Measurements from ENCODE around the gene KLHL26.
A peak's percentile ranks its signal among the peaks of the same experiment; 100 is the strongest.

Gene KLHL26

DNA sequence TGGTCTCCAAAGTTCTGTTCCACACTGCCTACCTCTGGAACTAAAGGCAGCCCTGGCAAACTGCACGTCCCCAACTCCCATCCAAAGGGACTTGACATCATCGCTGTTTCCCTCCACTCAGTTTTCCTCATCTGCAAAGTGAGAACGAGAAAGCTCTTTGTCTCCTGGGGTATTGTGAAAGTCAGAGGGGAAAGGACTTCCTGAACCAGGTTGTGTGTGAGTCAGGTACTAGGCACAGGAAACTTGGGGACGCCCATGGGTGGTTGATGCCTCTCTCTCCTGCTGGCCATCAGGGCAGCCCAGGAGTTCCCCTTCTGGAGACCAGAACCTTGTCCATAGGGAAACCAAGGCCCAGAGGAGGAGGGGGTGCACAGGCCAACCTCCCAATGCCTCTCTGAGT, 35.0 kb upstream of the KLHL26 start:
- DNase-seq, result no peak

DNA sequence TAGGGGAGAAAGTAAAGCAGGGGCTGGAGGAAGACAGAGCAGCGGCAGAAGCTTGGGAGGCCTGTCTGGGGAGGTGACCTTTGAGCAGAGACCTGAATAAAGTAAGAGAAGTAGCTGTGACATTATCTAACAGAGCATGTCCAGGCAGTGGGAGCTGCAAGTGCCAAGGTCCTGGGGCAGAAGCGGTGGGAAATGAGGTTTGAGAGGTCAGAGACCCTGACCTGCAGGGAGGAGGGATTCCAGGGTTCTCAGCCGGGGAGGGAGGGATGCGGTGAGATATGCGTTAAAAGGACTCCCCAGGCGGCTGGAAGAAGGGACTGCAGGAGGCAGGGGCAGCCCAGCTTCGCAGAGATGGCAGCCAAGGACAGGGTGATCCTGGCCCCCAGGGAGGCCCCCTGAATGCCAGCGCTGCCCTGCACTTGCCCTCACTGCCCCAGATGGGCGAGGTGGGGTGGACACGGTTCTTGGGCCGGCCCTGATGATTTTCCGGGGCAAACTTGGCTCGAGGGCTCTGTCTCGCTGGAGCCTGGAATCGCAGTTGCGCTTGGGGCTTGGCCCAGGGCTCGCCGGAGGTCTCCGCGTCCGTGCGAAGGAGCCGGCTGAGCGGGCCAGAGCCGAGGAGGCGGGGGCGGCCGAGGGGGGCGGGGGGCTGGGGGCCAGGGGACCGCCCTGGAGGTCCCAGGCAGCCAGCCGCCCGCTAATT, 33.4 kb upstream of the KLHL26 start:
- peak; percentile 59 for DNase-seq

DNA sequence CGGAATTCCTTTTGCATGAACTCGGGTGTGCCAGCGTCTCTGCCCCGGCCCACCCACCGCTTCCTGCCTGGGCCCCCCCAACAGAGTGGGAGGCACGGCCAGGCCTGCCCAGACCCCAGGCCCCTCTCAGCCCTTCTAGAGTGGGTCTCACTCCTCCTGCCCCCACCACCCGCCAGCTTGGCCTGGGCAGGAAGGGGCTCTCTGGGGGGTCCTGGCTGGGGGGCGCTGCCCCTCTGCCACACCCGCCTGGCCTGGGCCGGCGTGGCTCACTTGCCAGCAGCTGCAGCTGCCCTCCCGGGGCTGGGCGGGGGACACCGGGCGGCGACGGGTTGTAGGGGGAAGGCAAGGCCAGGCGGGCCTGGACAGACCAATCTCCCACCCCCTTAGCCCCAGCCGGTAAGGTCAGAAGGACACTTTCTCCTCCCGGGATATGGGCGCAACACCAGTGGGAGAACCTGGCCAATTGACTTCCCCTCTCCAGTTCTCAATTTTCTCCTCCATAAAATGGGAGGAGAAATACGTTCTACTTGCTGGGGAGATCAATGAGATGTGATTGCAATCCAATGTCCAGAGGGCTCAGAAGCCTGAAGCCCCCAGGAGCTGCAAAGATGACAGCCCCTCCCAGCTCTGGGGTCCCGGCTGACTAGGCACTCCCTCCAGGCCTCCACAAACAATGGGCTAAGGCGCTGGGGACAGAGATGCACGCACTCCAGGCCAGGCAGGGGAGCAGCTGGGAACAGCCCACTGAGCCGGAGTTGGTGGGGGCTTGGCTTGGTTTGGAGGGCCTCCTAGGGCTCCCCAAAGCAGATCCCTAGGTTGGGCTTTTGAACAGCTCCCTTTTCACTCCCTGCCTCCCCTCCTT, 32.6 kb upstream of the KLHL26 start:
- DNase-seq, result no peak

DNA sequence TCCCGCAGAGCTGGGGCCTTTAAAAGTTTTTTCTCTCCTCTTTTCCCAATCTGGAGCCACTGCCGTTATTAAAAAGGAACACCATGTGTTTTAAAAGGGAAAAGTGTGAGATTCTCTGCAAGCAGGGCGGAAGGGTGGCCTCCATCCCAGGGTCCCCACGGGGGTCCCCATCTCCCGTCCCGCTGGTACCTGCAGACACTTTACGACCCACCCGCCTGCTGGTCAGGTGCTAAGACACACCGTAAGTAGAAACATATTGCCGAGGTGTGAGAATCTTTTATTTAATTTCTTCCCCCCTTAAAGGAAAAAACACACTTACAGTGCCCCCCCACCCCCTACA, 32.0 kb upstream of the KLHL26 start:
- DNase-seq, result no peak

DNA sequence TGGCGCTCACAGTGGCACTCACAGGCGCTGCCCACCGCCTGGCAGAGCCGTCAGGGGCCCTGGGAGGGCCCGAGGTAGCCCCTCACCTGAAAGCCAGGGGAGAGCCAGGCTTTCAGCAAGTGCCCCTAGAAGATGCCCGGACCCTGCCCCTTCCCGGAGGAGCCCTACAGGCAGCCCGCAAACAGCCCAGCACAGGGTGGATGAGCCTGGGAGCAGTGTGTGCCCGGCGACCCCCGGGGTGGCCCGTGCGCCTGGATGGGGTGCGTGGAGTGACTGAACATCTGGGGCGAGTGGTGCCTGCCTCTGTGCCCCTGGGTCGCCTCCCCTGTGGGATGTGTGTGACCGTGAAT, 31.7 kb upstream of the KLHL26 start:
- DNase-seq, result no peak

DNA sequence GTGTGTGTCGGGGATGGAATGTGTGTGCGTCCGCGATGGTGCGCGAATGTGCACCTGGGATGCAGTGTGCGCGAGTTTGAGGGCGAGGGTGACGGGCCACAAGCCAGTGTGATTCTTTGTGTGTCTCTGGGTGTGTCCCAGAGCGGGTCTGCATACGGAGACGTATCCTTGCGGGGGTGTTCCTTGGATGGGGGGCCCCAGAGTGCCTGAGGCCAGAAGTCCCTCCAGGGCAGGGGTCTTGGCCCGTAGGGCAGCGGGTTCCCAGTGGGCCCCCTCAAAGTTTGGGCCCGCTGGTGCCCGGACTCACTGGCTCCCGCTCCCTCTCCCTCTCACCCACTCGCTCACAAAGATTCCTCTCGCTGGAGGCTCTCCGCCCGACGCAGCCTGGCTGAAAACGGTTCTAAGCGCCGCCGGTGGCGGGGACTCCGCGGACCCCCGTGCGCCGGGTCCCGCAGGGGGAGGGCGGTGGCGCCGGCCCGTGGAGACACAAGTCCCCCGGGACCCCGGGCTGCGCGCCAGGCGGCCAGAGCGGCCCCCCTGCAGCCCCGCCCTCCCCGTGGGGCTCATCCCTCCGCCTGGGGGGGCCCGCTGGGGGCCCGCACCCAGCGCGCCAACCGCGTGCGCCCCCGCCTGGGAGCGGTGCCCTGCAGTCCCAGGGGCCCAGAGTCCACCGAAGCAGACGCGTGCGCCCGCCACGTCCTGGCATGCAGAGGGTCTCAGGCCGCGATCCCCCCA, 31.1 kb upstream of the KLHL26 start:
- DNase-seq, result no peak

DNA sequence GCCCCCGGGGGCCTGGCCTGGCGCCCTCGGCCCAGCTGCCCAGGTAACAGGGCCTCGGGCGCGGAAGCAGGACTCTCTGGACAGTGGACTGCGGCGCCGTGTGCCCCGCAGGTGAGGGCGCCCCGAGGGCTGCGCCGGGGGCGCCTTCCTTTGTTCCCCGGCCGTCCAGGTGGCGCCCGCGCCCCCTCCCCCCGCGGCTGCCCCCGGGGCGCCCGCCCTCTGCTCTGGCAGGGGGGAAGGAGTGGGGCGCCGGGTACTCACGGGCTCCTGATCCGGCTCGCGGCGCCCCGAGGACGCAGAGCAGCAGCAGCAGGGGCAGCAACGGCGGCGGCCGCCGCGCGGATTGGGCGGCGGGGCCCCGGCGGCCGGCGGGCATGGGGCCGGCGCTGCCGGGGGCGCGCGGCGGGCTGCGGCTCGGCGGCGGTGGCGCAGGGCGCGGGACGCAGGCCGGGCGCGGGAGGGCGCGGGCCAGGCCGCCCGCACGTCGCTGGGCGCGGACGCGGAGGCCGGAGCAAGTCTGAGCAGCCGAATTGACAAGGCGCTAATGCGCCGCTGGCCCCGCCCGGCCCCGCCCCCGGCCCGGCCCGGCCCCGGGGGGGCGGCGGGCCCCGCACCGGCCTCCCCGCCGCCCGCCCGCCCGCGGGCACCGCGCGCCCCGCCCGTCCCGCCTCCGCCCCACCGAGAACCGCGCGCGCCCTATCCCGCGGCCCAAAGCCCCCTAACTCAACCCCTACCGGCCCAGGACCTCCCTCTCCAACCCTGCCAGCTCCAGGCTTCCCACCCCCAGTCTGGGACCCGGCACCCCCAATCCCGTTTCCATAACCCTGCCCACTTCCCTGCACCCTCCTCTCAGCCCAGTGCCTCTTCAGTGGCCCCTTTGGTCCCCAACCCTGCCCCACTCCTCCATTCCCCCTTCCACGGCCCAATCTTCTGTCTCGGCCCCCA, 30.3 kb upstream of the KLHL26 start, which contains the start of gene CRLF1:
Gene CRLF1 (minus strand): TSS at position 519 of the 945 bp plus-strand sequence. CDS start 143 bp downstream, at position 376.
- DNase-seq, result no peak

DNA sequence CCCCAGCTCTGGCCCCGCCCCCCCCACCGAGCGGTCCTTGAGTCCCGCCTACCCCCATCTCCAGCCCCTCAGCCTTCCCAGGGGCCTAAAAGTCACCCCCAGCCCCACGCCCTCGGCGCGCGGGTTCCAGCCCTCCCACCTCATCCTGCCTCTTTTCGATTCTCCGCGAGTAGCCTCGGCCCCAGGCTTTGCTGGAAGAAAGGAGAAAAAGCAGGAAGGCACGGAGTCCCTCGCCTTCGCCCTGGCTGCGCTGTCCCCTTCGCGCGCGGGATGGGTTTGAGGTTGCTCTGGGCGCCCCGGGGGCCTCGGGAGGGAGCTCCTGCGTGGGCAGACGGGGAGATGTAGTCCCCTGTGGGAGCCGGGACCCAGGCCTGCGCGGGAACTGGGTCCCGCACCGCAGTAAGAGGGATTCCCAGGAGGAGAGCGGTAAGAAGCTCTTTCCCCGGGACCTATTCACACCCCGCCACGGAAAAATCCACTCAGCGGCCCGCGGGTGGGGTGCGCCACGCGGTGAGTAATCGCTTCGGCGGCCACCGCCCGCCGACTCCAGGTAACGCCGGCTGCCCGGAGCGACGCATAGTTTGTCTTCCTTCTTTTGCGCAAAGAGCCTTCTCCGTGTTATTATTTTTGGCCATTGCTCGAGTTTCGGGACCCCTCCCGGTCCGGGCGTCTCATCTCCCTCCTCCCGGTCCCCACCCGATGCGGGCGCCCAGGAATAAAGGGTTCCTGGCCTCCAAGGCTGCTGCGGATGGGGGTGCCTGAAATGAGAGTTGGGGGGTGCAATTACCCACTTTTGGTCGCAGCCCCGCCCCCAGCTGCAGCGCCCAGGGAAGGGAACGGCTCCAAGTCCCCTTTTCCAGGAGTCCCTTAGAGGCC, 29.4 kb upstream of the KLHL26 start:
- DNase-seq, result no peak

DNA sequence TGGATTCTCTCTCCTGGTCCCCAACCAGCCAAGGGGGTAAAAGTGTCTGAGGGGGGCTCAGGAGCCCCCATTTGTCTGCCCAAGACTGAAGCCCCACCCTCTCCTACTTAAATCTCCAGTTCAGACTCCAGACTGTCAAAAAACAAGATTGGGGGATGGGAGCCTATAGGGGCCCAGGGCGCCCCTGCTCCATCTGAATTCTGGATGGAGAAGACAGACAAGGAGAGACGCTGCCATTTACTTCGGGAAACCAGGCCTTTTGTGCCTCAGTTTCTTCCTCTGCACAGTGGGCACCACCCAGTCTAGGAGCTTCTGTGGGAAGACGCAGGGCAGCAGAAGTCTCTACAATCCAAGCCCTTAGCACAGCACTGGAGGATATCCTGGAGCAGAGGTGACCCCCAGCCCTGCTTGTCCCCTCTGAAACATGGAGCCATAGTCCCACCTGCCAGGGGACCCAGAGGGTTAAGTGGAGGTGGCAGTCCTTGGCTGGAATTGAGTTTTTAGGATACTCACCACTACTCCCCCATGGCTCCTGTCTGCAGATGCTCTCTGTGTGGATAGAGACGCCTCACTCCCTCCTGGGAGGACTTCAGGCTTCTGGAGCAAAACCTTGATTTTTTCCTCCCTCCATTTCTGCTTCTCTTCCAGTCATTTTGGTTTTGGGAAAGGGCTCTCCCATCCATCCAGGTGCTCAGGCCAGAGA, 28.6 kb upstream of the KLHL26 start:
- no peak for DNase-seq

DNA sequence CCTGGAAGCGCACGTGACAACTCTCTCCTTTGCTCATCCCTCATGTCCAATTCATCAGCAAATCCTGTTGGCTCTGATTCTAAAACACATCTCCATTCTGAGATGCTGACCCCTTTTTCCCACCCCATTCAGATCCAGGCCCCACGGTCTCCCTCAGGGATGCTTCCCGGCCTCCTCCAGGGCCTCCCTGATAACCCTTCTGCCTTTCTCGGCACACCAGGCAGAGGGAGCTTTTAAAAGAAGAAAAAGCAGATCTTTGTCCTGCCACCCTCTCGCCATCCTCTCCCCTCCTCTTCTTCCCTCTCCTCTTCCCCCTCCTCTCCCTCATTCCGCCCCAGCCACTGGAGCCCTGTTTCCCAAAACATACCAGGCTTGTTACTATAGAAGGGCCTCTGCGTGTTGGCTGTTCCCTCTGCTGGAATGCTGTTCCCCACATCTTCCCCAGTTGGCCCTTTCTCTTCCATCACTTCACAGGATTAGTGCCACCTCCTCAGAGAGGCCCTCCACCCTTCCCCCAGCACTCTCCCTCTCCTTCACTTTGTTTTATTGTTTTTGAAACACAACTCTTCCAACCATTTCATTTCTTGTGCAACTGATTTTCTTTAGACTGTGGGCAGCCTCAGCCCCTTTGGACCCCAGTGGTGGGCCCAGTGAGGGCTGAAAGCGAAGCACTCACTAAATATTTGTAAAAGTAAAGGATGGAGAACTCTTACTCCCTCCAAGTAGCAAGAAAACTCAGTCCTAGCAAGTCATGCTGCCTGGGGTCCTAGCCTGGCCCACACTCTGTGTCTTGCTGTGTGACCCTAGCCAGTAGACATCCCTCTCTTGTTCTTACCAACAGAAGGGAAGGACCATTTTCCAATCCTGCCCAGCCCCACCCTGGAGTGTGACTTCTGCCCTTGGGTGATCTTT, 27.8 kb upstream of the KLHL26 start:
- DNase-seq, result no peak

DNA sequence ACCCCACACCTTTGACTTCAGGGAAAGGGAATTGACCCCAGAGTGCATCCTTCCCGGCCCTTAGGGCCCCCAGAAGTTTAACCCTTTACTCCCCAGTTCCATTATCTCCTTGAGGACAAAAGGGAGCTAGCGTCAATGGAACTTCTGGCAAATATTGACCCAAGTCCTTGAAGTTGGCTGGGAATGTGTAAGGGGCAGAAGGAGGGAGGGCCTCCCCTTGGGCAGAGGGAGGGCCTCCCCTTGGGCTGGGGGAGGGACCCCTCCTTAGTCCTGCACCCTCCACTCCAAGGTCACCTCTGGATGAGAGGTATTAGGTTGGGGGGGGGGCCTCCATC, 27.1 kb upstream of the KLHL26 start:
- DNase-seq, result no peak

DNA sequence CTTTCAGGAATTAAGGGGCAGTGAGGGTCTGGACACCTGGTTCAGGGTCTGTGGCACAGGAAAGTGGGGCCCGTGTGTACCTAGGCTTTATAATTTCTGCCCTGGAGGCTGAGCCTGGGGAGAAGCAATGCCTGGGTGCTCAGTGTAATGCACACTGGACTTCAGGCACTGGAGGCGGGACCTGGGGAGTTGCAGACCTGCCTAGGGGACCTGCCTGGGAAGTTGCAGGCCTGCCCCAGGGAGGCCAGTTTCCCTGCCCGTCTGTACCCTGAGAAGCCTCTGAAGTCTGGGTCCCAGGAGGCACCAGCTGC, 26.6 kb upstream of the KLHL26 start:
- no peak for DNase-seq

DNA sequence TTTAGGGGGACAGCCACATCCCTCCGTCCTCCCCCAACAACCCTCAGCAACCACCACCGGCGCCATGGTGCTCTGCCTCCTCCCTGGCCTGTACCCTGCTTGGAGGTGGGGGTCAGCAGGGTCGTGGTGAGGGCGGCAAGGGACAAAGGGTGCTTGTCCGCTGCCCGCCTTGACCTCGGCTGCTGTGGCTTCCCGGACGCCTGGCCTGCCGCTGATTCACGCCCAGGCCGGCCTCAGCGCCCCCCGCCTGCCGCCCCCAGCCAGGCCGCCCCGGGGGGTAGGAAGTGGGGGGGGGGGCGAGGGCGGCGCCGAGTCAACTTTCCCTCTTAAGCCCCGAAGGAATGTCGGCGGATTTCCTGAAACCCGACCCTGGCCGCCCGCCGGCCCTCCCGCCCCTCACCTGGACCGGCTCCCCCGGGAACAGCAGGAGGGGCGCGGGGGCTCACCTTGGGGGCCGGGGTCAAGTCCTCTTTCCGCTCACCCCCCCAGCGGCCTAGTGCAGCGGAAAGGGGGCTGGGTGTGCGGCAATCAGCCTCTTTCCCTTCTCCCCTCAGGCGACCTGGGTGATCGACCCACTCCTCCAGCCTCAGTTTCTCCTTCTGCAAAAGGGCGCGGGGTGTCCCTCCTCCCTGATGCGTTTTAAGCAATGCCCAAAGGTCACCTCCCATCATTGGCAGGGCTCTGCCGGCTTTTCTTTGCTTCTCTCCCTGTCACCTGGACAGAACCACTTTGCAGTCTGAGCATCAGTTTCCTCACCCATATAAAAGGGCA, 26.1 kb upstream of the KLHL26 start:
- DNase-seq, result no peak

DNA sequence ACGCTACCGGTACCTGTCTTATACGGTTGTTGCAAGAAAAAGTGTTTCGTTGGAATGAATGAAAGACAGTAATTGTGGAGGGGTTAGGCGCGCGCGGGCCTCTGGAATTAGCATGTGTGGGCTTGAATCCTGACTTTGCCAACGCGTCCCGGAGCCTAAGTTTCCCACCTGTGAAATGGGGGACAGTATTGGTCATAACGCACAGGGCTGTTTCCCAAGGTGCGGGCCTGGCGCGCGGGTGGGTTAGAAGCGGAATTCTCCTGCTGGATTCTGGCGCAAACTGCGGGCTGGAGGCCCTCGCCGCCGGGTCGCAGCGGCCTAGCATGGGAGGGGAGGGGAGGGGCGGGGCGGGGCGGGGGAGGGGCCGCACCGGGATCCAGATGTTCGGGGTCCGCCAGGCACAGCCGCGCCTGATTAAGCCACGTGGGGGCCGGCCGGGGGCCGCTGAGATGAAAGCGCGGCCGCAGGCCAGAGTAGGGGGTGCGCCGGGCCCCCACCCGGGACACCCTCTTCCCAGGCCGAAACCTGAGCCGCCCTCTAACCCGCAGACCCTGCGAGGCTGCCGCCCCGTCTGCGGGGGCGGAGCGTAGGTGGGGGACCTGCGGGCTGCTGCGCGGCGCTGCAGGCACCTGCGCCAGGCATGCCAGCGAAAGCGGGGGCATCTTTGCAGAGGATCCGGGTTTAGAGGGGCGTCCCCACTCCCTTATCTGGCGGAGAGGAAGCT, 25.3 kb upstream of the KLHL26 start:
- no peak for DNase-seq

DNA sequence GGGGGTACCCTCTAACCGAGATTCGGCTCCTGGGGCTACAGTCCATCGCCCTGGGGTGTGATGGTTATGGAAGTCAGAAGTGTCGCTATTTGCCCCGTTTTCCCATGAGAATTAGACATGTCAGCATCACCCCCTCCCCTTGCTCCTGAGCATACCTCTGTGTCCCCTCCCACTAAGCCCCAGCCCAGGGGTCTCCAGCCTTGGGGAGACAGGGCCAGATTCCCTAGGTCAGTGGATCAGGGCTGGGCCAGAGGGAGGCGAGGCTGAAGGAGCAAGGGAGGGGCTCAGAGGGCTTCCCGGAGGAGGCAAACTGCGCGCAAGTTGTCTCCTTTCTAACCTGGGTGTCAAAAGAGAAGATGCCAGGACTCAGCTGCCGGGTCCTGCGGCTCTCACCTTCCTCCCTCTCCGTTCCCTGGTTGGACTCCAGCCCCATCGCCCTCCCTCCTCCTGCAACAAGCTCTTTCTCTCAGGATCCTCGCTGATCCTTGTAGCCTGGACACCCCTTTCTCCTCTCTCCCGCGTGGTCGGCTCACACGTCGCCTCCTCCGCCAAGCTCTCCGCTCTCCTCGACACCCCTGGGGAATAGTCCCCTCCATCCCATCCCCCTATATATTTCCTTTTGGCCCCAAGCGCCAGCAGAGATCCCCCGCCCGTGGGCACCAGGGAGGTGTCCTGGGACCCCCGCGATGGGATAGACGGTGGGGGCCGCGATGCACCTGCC, 24.6 kb upstream of the KLHL26 start:
- no peak for DNase-seq

DNA sequence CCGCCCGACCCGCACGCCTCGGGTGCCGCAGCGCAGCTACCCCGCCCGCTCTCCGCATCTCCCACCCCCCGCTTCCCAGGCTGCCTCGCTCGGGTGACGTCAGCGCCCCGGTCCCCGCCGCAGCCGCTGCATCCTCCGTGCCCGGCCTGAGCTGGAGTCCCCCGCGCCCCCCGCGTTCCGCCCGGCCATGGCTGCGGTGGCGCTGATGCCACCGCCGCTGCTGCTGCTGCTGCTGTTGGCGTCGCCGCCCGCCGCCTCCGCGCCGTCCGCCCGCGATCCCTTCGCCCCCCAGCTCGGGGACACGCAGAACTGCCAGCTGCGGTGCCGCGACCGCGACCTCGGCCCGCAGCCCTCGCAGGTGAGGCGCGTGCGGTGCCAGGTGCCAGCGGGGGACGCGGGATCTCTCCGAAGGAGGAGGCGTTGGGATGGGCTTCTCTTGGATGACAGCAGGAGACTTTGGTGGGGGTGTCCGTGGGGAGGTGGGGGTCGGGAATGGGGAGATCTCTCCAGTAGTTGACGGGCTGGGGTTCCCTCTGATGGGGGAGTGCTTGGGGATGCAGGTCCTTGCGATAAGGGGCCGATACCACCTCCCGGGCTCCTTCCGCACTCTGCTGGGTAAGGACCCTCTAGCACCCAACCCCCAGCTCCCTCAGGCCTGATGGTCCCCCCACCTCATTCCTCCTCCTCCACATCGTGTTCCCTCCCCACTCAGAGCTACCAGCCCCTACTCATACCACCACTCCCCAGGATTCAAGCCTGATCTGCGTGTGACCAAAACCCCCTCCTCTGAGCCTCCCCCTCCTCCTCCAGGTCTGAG, 23.8 kb upstream of the KLHL26 start, which contains the start of gene TMEM59L:
Gene TMEM59L (plus strand): TSS at position 99 of the 817 bp plus-strand sequence. CDS start 89 bp downstream, at position 188.
- DNase-seq, result no peak

All from RPMI8226 (cell line).